GM12892 (cell line): ENCODE measurements around the gene HNRNPD.
"Not testable (repeated sequence)": the region's sequence is repeated elsewhere in the genome, so short reads cannot be mapped to it uniquely, and the experiment has no call there.

Source experiments
- POLR2A ChIP-seq: IDR thresholded peaks from 2 replicates; pipeline ENCODE4 v1.6.1; 2011; ENCODE audit warnings: low read depth, low read length, control low read depth
- POLR2AphosphoS5 ChIP-seq: IDR thresholded peaks from 2 replicates; pipeline ENCODE4 v1.6.1; 2011; ENCODE audit warnings: low read depth, low read length, control low read depth
- TAF1 ChIP-seq: IDR thresholded peaks from 2 replicates; pipeline ENCODE4 v1.6.1; 2011; ENCODE audit warnings: low read depth, mild to moderate bottlenecking, control low read depth, low read length, borderline replicate concordance

- not testable (repeated sequence) for TF ChIP-seq POLR2AphosphoS5, POLR2A, TAF1
Measured at GRCh38 chr4:82390061-82390460, 16.3 kb upstream of the HNRNPD start.
